IMR-90 (cell line): ENCODE measurements around the gene PFDN1. TPM values are rescaled to one million over a fixed set of nuclear protein-coding genes. Genes with fewer than 3 reads are reported as not detected.
A peak's percentile ranks its signal among the peaks of the same experiment; 100 is the strongest.

Experiments
- ATAC-seq: fragments of 200-7000 bp; cut with Tn5 transposase; 2 replicates; pipeline ENCODE4 v1.9.1; 2020; ENCODE audit warnings: low read depth, mild to moderate bottlenecking, moderate library complexity
- BruUV-seq: library from RNA; stranded (reverse); fragments of 400-500 nt; replicated peaks from 2 replicates; lab custom pipeline; 2021; lab: Mats Ljungman, UMichigan
- CTCF ChIA-PET: fragments of 300-600 bp; formaldehyde crosslinking; extraction: SDS; loops from one replicate; lab custom pipeline; 2021; ENCODE audit warnings: antibody characterized with exemption; lab: Yijun Ruan, JAX
- POLR2A ChIA-PET: fragments of 300-600 bp; sonication (Branson Sonifier 250); formaldehyde crosslinking; loops from one replicate; lab custom pipeline; 2022; ENCODE audit warnings: antibody characterized with exemption; ENCODE audit not compliant: unreplicated experiment; lab: Charles Lee
- DNase-seq: peaks from one replicate; pipeline ENCODE4 v3.0.0; 2013
- H2AFZ ChIP-seq: replicated peaks from 2 replicates; pipeline ENCODE3; 2013; ENCODE audit warnings: low read length, mild to moderate bottlenecking; ENCODE audit not compliant: poor library complexity
- H2AK5ac ChIP-seq: 2 replicates; pipeline ENCODE4 v1.6.1; 2013; ENCODE audit warnings: low read depth, low read length, inconsistent platforms
- H2AK9ac ChIP-seq: replicated peaks from 2 replicates; pipeline ENCODE3; 2013; ENCODE audit warnings: mild to moderate bottlenecking, low read depth, low read length, moderate library complexity; ENCODE audit not compliant: poor library complexity
- H2BK120ac ChIP-seq: 2 replicates; pipeline ENCODE4 v1.6.1; 2013; ENCODE audit warnings: low read depth, low read length, inconsistent platforms
- H2BK15ac ChIP-seq: 3 replicates; pipeline ENCODE4 v1.6.1; 2013; ENCODE audit warnings: low read depth, low read length, inconsistent platforms
- H2BK20ac ChIP-seq: 2 replicates; pipeline ENCODE4 v1.6.1; 2013; ENCODE audit warnings: low read depth, mild to moderate bottlenecking, inconsistent platforms, low read length, moderate library complexity
- H2BK5ac ChIP-seq: 2 replicates; pipeline ENCODE4 v1.6.1; 2013; ENCODE audit warnings: mild to moderate bottlenecking, low read depth, low read length, inconsistent platforms; ENCODE audit not compliant: poor library complexity, severe bottlenecking
- H3K14ac ChIP-seq: replicated peaks from 2 replicates; pipeline ENCODE4 v1.6.1; 2013; ENCODE audit warnings: low read depth, low read length, inconsistent platforms
- H3K18ac ChIP-seq: 2 replicates; pipeline ENCODE4 v1.6.1; 2013; ENCODE audit warnings: low read depth, low read length, control low read depth
- H3K23ac ChIP-seq: 2 replicates; pipeline ENCODE4 v1.6.1; 2013; ENCODE audit warnings: low read depth, low read length, inconsistent platforms
- H3K27ac ChIP-seq: 2 replicates; pipeline ENCODE4 v1.5.1; 2013; ENCODE audit warnings: mild to moderate bottlenecking, control low read depth, low read length; ENCODE audit not compliant: insufficient read depth
- H3K27me3 ChIP-seq: 2 replicates; pipeline ENCODE4 v1.6.1; 2013; ENCODE audit warnings: low read length; ENCODE audit not compliant: control insufficient read depth, insufficient read depth
- H3K36me3 ChIP-seq: 2 replicates; pipeline ENCODE4 v1.6.1; 2013; ENCODE audit warnings: low read length, mixed read lengths; ENCODE audit not compliant: control insufficient read depth, insufficient read depth
- H3K4ac ChIP-seq: 2 replicates; pipeline ENCODE4 v1.6.1; 2013; ENCODE audit warnings: low read depth, low read length, inconsistent platforms
- H3K4me1 ChIP-seq: 2 replicates; pipeline ENCODE4 v1.6.1; 2013; ENCODE audit warnings: low read length, mixed read lengths; ENCODE audit not compliant: control insufficient read depth, insufficient read depth
- H3K4me2 ChIP-seq: 2 replicates; pipeline ENCODE4 v1.6.1; 2013; ENCODE audit warnings: low read depth, mild to moderate bottlenecking, control low read depth, low read length, moderate library complexity
- H3K4me3 ChIP-seq: 2 replicates; pipeline ENCODE4 v1.5.1; 2013; ENCODE audit warnings: low read depth, mild to moderate bottlenecking, control low read depth, low read length, moderate library complexity; ENCODE audit not compliant: insufficient read depth
- H3K56ac ChIP-seq: 2 replicates; pipeline ENCODE4 v1.6.1; 2013; ENCODE audit warnings: low read length, inconsistent platforms; ENCODE audit not compliant: insufficient read depth; ENCODE audit errors: extremely low read depth
- H3K79me1 ChIP-seq, 2 experiments: 2 replicates each; pipeline ENCODE4 v1.6.1; 2013; ENCODE audit warnings: low read length in 2 of 2, inconsistent platforms in 1 of 2, low read depth in 1 of 2
- H3K9ac ChIP-seq: 2 replicates; pipeline ENCODE4 v1.6.1; 2013; ENCODE audit warnings: low read depth, low read length, control low read depth
- H3K9me1 ChIP-seq: 2 replicates; pipeline ENCODE4 v1.6.1; 2013; ENCODE audit warnings: low read length, inconsistent platforms; ENCODE audit not compliant: insufficient read depth
- H3K9me3 ChIP-seq: 2 replicates; pipeline ENCODE4 v1.6.1; 2013; ENCODE audit warnings: low read length; ENCODE audit not compliant: control insufficient read depth, insufficient read depth
- H4K20me1 ChIP-seq: 2 replicates; pipeline ENCODE4 v1.6.1; 2013; ENCODE audit warnings: low read length, inconsistent platforms; ENCODE audit not compliant: insufficient read depth
- H4K5ac ChIP-seq: 2 replicates; pipeline ENCODE4 v1.6.1; 2013; ENCODE audit warnings: mild to moderate bottlenecking, low read depth, low read length, control low read depth
- H4K8ac ChIP-seq, 2 experiments: 2 replicates each; pipeline ENCODE4 v1.6.1; 2013; ENCODE audit warnings: low read depth in 2 of 2, low read length in 2 of 2, control low read depth in 1 of 2, inconsistent platforms in 1 of 2
- H4K91ac ChIP-seq: 2 replicates; pipeline ENCODE4 v1.6.1; 2013; ENCODE audit warnings: low read depth, low read length, inconsistent platforms; ENCODE audit not compliant: insufficient read depth
- FOS ChIP-seq: fragments of 150-350 bp; IDR thresholded peaks from 2 replicates; pipeline ENCODE4 v1.6.1; 2016; ENCODE audit warnings: low read depth, low read length
- MXI1 ChIP-seq: IDR thresholded peaks from 2 replicates; pipeline ENCODE4 v1.6.1; 2012; ENCODE audit warnings: low read depth, mild to moderate bottlenecking, low read length, moderate library complexity, borderline replicate concordance
- NFE2L2 ChIP-seq: fragments of 150-350 bp; IDR thresholded peaks from 2 replicates; pipeline ENCODE4 v1.6.1; 2016; ENCODE audit warnings: low read depth, mild to moderate bottlenecking, low read length
- RCOR1 ChIP-seq: IDR thresholded peaks from 2 replicates; pipeline ENCODE4 v1.6.1; 2012; ENCODE audit warnings: mild to moderate bottlenecking, low read length, improper control_type of control experiment; ENCODE audit not compliant: insufficient replicate concordance
- SMC3 ChIP-seq: fragments of 150-350 bp; IDR thresholded peaks from 2 replicates; pipeline ENCODE4 v1.6.1; 2016; ENCODE audit warnings: low read depth, mild to moderate bottlenecking, antibody characterized with exemption, low read length, moderate library complexity
- WGBS, 2 experiments: methylation state at CpG; one replicate each; pipeline versions ENCODE4 v1.1.5 to v1.1.7; 2013; ENCODE audit warnings: missing lambda C conversion rate in 2 of 2; ENCODE audit not compliant: insufficient read length in 1 of 2; ENCODE audit errors: extremely low coverage in 2 of 2; 5-methylcytosine and 5-hydroxymethylcytosine counted together
- dilution Hi-C: fragments of 300-500 bp; cut with HindIII; formaldehyde crosslinking; loops from one replicate; pipeline ENCODE4 v1.14.3; 2018; ENCODE audit warnings: low sequenced_read_pairs; ENCODE audit not compliant: unreplicated experiment
- in situ Hi-C: fragments of 300-500 bp; cut with MboI; formaldehyde crosslinking; loops from 3 replicates; pipeline ENCODE4 v1.14.3; 2019; ENCODE audit warnings: low sequenced_read_pairs, inconsistent platforms, mixed read lengths
- intact Hi-C: fragments of 100-400 bp; cut with micrococcal nuclease; formaldehyde crosslinking; loops from 2 replicates; pipeline ENCODE4 v1.10.0; 2022
- polyA plus RNA-seq, 3 experiments: library from polyadenylated mRNA; depleted of rRNA; stranded (reverse); fragments of >200 nt; gene quantifications; 2 replicates each; pipeline ENCODE4 v1.2.3, GENCODE V29; 2012; ENCODE audit warnings: low replicate concordance in 1 of 3
- total RNA-seq: library from RNA; depleted of rRNA; stranded (reverse); fragments of >200 nt; gene quantifications from 2 replicates; pipeline ENCODE4 v1.2.3, GENCODE V29; 2012

The PFDN1 gene
- total and polyA plus RNA-seq, 2 of the 4 experiments (the other 2 are of a cell fraction), result 98.8 to 134 TPM

DNA sequence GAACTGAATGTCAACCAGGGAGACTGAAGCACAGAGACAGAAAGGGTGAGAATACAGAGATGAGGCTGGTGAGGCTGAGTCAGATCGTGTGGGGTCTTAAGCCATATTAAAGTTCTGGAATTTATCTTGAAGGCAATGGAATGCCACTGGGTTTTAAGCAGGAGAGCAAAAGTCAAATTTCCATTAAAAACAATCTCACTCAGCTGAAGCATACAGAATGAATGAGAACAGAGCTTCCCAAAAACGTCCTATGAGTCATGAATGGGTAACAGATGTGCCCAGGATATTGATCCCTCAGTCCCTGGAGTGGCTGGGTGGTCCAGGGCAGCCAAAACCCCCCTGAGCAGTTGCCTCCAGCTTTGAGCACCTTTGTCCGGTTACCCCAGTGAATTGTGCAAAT lies 44.9 kb downstream of the PFDN1 start:
- H2AFZ ChIP-seq, result no peak overlapping the region
- H4K20me1 ChIP-seq, result peaks cover 13% of the 10 kb centered on the region
- BruUV-seq, result no TSS peak
- peaks cover 21% of the 10 kb centered on the region for H3K4me1 ChIP-seq
- peak; percentile 44 for ATAC-seq
- H4K8ac ChIP-seq, result 0 out of 4 replicates have a peak overlapping the region, but pooled peaks of 1 of the 2 experiments have one; percentile 1
- H3K14ac ChIP-seq, result peak overlapping the region; percentile 20
- intact Hi-C loops, result no loop called here
- no peak overlapping the region for H3K9ac ChIP-seq
- peaks cover 1% of the 10 kb centered on the region; the same call in 1 of the 2 replicates for H3K36me3 ChIP-seq
- H2AK9ac ChIP-seq, result no peak overlapping the region
- H4K91ac ChIP-seq, result no peak overlapping the region
- peaks cover 56 to 88% of the 10 kb centered on the region in 2 experiments for H3K79me1 ChIP-seq
- H2BK5ac ChIP-seq, result no peak overlapping the region
- no peak overlapping the region for H3K27ac ChIP-seq
- in situ Hi-C loops, result no loop called here
- no peak for TF ChIP-seq FOS
- no peak for TF ChIP-seq MXI1
- TF ChIP-seq RCOR1, result no peak
- no peak for TF ChIP-seq SMC3
- no peak for TF ChIP-seq NFE2L2
- WGBS, 2 experiments, result no CpG with 5 or more reads among the region's 3 CpGs
- H2BK15ac ChIP-seq, result no peak overlapping the region
- H2BK20ac ChIP-seq, result no peak overlapping the region
- H3K9me3 ChIP-seq, result no peaks in the 10 kb centered on the region
- dilution Hi-C loops, result no loop called here
- H3K56ac ChIP-seq, result no peak overlapping the region
- H3K18ac ChIP-seq, result no peak overlapping the region; the same call in 1 of the 2 replicates
- H3K4me2 ChIP-seq, result 0 out of 2 replicates have a peak overlapping the region, but pooled peaks have one; percentile 34
- no peak overlapping the region for H4K5ac ChIP-seq
- peak overlapping the region; percentile 65; the same call in 1 of the 2 replicates for H3K23ac ChIP-seq
- 0 out of 2 replicates have a peak overlapping the region, but pooled peaks have one; percentile 20 for H2BK120ac ChIP-seq
- H2AK5ac ChIP-seq, result no peak overlapping the region
- H3K4ac ChIP-seq, result no peak overlapping the region
- H3K9me1 ChIP-seq, result peaks cover 42% of the 10 kb centered on the region
- CTCF ChIA-PET, result interaction anchor here (1.0 to 2.0 kb wide), 4 partner anchors 13 to 87 kb away, joined by 3 to 7 read pairs (median 3); no protein-coding TSS in a partner anchor
- POLR2A ChIA-PET, result no interaction called here
- no peaks in the 10 kb centered on the region for H3K27me3 ChIP-seq
- H3K4me3 ChIP-seq, result no peak overlapping the region
- DNase-seq, result peak; percentile 57
